Uterus (tissue), 4 donors: ENCODE results near the gene RC3H1. TPM values are rescaled to one million over a fixed set of nuclear protein-coding genes. Genes with fewer than 3 reads are reported as not detected.
"Not testable (repeated sequence)": the region's sequence is repeated elsewhere in the genome, so short reads cannot be mapped to it uniquely, and the experiment has no call there.

ENCODE experiments used
- DNase-seq, 2 donors: peaks; one replicate each; pipeline ENCODE4 v3.0.0-alpha.2; 2019 to 2020
- H3K27ac ChIP-seq, 2 donors: fragments of 200-600 bp; sonication (generic); 1 replicate in 1 of 2; 2 replicates in 1 of 2; pipeline ENCODE4 v1.5.1; 2016 to 2018
- H3K27me3 ChIP-seq, 2 donors: fragments of 200-600 bp; sonication (generic); one replicate each; pipeline ENCODE4 v1.5.1; 2018 to 2019; ENCODE audit warnings: control low read depth in 1 of 2
- H3K36me3 ChIP-seq, 2 donors: fragments of 200-600 bp; sonication (generic); one replicate each; pipeline ENCODE4 v1.5.1; 2019; ENCODE audit warnings: control low read depth in 1 of 2
- H3K4me1 ChIP-seq, 2 donors: fragments of 200-600 bp; sonication (generic); one replicate each; pipeline ENCODE4 v1.5.1; 2018 to 2019; ENCODE audit warnings: control low read depth in 1 of 2
- H3K4me3 ChIP-seq, 2 donors: fragments of 200-600 bp; sonication (generic); 1 replicate in 1 of 2; 2 replicates in 1 of 2; pipeline ENCODE4 v1.5.1; 2018 to 2019; ENCODE audit warnings: mild to moderate bottlenecking in 1 of 2
- H3K9me3 ChIP-seq, 2 donors: fragments of 200-600 bp; sonication (generic); one replicate each; pipeline ENCODE4 v1.5.1; 2019; ENCODE audit warnings: control low read depth in 1 of 2
- POLR2A ChIP-seq, 2 donors: fragments of 450-650 bp; IDR thresholded peaks; one replicate each; pipeline ENCODE4 v1.6.1; 2016; ENCODE audit warnings: antibody characterized with exemption in 2 of 2, mild to moderate bottlenecking in 1 of 2, moderate library complexity in 1 of 2
- intact Hi-C: fragments of 100-400 bp; cut with DNase I; formaldehyde crosslinking; loops from one replicate; pipeline ENCODE4 v1.15.1; 2023; ENCODE audit warnings: low total_unique reads
- total RNA-seq, 4 donors: library from RNA; depleted of rRNA in 3 of 4; stranded (reverse); fragments of >200 nt in 3 of 4; gene quantifications; one replicate each; pipeline versions ENCODE4 v1.1.0 to v1.2.4, GENCODE V29; 2014 to 2023
- TF ChIP-seq, protein P1 (sequence below), 4 experiments: fragments of 200-600 bp in 2 of 4; fragments of 450-650 bp in 2 of 4; sonication (generic) in 2 of 4; IDR thresholded peaks; one replicate each; pipeline ENCODE4 v1.5.1; 2016 to 2019; ENCODE audit warnings: antibody characterized with exemption in 4 of 4, mild to moderate bottlenecking in 2 of 4, moderate library complexity in 1 of 4
- donor health status: DM: yes; HTN: yes; CAD: no.

Gene RC3H1
- total RNA-seq, 4 donors from 2014 or later: 15.9 to 45.7 (median 32.7) TPM

DNA sequence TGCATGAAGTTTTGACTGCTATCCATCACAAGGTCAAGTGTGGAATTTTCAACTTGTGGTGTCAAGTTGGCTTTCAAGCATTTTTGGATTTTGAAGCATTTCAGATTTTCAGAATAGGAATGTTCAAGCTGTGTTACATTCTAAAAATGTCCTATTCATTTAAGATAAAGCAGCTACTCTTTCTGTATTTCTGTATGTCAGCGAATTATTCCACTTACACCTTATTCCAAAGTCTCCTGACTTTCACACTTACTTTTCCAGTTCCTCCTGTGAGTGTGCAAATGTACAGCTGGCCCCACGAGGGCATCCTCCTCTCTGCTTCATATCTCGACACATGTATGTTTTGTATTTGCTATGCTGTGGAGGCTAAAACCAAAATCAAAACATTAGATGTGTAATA, 51.9 kb downstream of the RC3H1 start:
- H3K9me3 ChIP-seq: no peaks in the 10 kb centered on the region
- no peaks in the 10 kb centered on the region for H3K27me3 ChIP-seq
- DNase-seq: no peak
- H3K4me3 ChIP-seq: no peak overlapping the region
- H3K27ac ChIP-seq: no peak overlapping the region
- intact Hi-C loops: no loop called here
- TF ChIP-seq POLR2A (IDR thresholded peaks at IDR 0.05): no peak
- TF ChIP-seq, protein P1, sequence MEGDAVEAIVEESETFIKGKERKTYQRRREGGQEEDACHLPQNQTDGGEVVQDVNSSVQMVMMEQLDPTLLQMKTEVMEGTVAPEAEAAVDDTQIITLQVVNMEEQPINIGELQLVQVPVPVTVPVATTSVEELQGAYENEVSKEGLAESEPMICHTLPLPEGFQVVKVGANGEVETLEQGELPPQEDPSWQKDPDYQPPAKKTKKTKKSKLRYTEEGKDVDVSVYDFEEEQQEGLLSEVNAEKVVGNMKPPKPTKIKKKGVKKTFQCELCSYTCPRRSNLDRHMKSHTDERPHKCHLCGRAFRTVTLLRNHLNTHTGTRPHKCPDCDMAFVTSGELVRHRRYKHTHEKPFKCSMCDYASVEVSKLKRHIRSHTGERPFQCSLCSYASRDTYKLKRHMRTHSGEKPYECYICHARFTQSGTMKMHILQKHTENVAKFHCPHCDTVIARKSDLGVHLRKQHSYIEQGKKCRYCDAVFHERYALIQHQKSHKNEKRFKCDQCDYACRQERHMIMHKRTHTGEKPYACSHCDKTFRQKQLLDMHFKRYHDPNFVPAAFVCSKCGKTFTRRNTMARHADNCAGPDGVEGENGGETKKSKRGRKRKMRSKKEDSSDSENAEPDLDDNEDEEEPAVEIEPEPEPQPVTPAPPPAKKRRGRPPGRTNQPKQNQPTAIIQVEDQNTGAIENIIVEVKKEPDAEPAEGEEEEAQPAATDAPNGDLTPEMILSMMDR (IDR thresholded peaks at IDR 0.05): no peak
- H3K36me3 ChIP-seq: no peaks in the 10 kb centered on the region
- no peaks in the 10 kb centered on the region for H3K4me1 ChIP-seq

DNA sequence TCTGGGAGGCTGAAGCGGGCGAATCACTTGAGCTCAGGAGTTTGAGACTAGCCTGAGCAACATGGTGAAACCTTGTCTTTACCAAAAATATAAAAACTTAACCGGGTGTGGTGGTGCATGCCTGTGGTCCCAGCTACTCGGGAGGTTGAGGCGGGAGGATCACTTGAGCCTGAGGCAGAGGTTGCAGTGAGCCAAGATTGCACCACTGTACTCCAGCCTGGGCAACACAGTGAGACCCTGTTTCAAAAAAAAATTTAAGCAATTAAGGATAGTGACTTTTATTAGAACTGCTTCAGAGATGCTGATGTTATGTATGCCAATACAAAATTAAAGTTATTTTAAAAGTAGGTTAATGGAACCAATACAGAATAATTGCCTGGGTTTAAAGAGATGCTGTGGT, 56.3 kb downstream of the RC3H1 start:
- DNase-seq, intact Hi-C loops, H3K4me1 ChIP-seq, H3K27me3 ChIP-seq, H3K27ac ChIP-seq, H3K9me3 ChIP-seq, H3K36me3 ChIP-seq, H3K4me3 ChIP-seq: not testable (repeated sequence)

DNA sequence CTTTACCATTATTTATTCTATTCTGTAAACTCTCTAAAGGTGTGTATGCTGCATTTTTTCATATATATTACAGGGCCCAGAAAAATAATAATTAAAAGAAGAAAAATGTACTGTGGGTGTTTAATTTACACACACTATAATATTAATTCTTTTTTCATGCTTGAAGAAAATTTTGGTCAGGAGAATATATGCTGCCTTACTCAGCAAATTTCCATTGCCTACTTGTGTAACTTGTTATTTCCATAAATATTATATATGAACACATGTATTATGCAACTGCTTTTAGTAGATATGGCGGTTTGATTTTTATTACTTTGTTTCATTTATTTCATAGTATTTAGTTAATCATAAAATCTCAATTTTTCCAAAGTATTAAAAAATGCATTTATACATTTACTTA, 58.7 kb downstream of the RC3H1 start:
- Histone ChIP-seq H3K4me1 (no peaks in the 10 kb centered on the region), H3K36me3 (no peaks in the 10 kb centered on the region), H3K27ac (no peak overlapping the region), H3K4me3 (no peak overlapping the region), H3K27me3 (no peaks in the 10 kb centered on the region), H3K9me3 (no peaks in the 10 kb centered on the region)
- intact Hi-C loops: no loop called here
- no peak for TF ChIP-seq POLR2A (IDR thresholded peaks at IDR 0.05)
- TF ChIP-seq, protein P1 (IDR thresholded peaks at IDR 0.05): no peak
- DNase-seq: no peak

DNA sequence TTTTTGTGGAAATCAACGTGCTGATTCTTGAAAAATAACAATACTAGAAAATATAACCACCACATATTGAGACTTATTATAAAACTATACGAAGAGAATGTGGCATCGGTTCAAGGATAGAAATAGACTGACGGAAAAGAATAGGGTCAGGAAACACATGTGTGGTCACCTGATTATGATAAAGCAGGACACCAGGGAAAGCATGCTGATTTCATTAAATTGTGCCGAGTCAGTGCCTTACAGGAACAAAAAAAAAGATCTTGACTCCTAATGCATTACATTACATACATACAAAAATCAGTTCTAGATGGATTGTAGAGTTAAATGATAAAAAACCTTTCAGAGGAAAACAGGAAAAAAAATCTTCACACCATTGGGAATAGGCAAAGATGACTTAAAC, 61.5 kb downstream of the RC3H1 start:
- intact Hi-C loops: no loop called here
- no peak for DNase-seq
- H3K9me3 ChIP-seq: no peaks in the 10 kb centered on the region
- TF ChIP-seq POLR2A (IDR thresholded peaks at IDR 0.05): no peak
- TF ChIP-seq, protein P1 (IDR thresholded peaks at IDR 0.05): no peak
- H3K36me3 ChIP-seq: no peaks in the 10 kb centered on the region
- no peaks in the 10 kb centered on the region for H3K27me3 ChIP-seq
- no peaks in the 10 kb centered on the region for H3K4me1 ChIP-seq
- H3K4me3 ChIP-seq: no peak overlapping the region
- H3K27ac ChIP-seq: no peak overlapping the region

DNA sequence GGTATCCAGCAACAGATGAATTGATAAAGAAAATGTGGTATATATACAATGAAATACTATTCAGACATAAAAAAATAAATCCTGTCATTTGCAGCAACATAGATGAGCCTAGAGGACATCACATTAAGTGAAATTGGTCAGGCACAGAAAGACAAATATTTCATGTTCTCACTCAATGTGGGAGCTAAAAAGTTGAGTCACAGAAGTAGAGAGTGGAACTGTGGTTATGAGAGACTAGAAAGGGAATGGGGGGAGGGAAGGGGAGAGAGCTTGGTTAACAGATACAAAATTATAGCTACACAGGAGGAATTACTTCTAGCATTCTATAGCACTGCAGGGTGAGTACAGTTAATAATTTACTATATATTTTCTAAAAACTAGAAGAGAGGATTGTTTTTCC, 68.0 kb downstream of the RC3H1 start:
- TF ChIP-seq, protein P1 (IDR thresholded peaks at IDR 0.05): no peak
- no peak for TF ChIP-seq POLR2A (IDR thresholded peaks at IDR 0.05)
- H3K9me3 ChIP-seq: no peaks in the 10 kb centered on the region
- no peak overlapping the region for H3K27ac ChIP-seq
- no peaks in the 10 kb centered on the region for H3K4me1 ChIP-seq
- intact Hi-C loops: no loop called here
- H3K27me3 ChIP-seq: no peaks in the 10 kb centered on the region
- H3K4me3 ChIP-seq: no peak overlapping the region
- DNase-seq: no peak
- H3K36me3 ChIP-seq: no peaks in the 10 kb centered on the region

DNA sequence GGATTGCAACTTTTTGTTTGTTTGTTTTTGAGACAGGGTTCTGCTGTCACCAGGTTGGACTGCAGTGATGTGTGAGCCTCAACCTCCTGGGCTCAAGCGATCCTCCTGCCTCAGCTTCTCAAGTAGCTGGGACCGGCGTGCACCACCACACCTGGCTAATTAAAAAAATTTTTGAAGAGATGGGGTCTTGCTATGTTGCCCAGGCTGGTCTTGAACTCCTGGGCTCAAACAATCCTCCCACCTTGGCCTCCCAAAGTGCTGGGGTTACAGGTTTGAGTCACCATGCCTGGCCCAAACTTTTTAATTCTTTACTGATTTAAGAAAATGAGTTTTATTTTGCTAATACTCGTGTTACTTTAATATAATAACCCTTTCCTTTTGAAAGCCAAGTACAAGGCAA, 73.6 kb downstream of the RC3H1 start:
- intact Hi-C loops: no loop called here
- H3K36me3 ChIP-seq: no peaks in the 10 kb centered on the region
- H3K4me1 ChIP-seq: no peaks in the 10 kb centered on the region

More for the DNA sequence above, 73.6 kb downstream of the RC3H1 start:
- Histone ChIP-seq H3K27ac (no peak overlapping the region), H3K4me3 (no peak overlapping the region), H3K9me3 (no peaks in the 10 kb centered on the region), H3K27me3 (no peaks in the 10 kb centered on the region)
- TF ChIP-seq POLR2A (IDR thresholded peaks at IDR 0.05): no peak
- TF ChIP-seq, protein P1 (IDR thresholded peaks at IDR 0.05): no peak
- DNase-seq: no peak
